ENCODE data around the gene KIAA1217. TPM values are rescaled to one million over a fixed set of nuclear protein-coding genes. Genes with fewer than 3 reads are reported as not detected.

KIAA1217 gene
- total and polyA plus RNA-seq, 2 of the 8 experiments (the other 6 are each of a cell fraction or from before 2014, with no cell fraction given) = 4.5 to 15.6 TPM

GRCh38 chr10:24406809-24407483 is 198.0 kb downstream of the KIAA1217 start:
- Histone ChIP-seq H3K4me1 (replicated peaks in 1 of 4; ENCODE audit: control insufficient read depth in 3 of 4, insufficient read depth in 4 of 4, low read length in 3 of 4) (no peaks in the 10 kb centered on the region), H3K4me2 (ENCODE audit: insufficient read depth in 1 of 2, low read depth in 2 of 2, low read length in 2 of 2) (no peak overlapping the region), H4K8ac (ENCODE audit: extremely low read depth, insufficient read depth, low read length) (no peak overlapping the region), H3K79me2 (ENCODE audit: control insufficient read depth in 1 of 2, insufficient read depth in 2 of 2, low read length in 2 of 2) (no peaks in the 10 kb centered on the region), H2BK5ac (ENCODE audit: low read depth, low read length) (no peak overlapping the region), H2AFZ (ENCODE audit: low read length) (no peak overlapping the region), H2AK5ac (ENCODE audit: low read depth, low read length) (no peak overlapping the region), H4K20me1 (replicated peaks in 1 of 2; ENCODE audit: control insufficient read depth in 1 of 2, insufficient read depth in 2 of 2, low read length in 2 of 2) (no peaks in the 10 kb centered on the region), H3K79me1 (ENCODE audit: low read depth, low read length) (no peaks in the 10 kb centered on the region), H3K36me3 (ENCODE audit: control insufficient read depth in 2 of 4, insufficient read depth in 4 of 4, low read length in 3 of 4) (no peaks in the 10 kb centered on the region), H4K5ac (ENCODE audit: insufficient read length, low read depth, low read length) (no peak overlapping the region), H3K27me3 (replicated peaks in 1 of 4; ENCODE audit: control insufficient read depth in 3 of 4, extremely low read depth in 1 of 4, insufficient read depth in 3 of 4, low read length in 3 of 4) (no peaks in the 10 kb centered on the region), H3K27ac (ENCODE audit: low read depth, low read length) (no peak overlapping the region), H3K4ac (replicated peaks; ENCODE audit: insufficient read length, low read depth, low read length) (no peak overlapping the region), H2BK12ac (ENCODE audit: low read depth, low read length) (no peak overlapping the region), H3K14ac (ENCODE audit: insufficient read length) (no peak overlapping the region), H2BK20ac (ENCODE audit: low read length) (no peak overlapping the region), H3K23ac (ENCODE audit: insufficient read length) (no peak overlapping the region), H2BK120ac (replicated peaks; ENCODE audit: low read depth, low read length) (no peak overlapping the region), H2BK15ac (ENCODE audit: low read length) (no peak overlapping the region), H3K9ac (replicated peaks in 1 of 4; ENCODE audit: extremely low read depth in 1 of 4, low read depth in 3 of 4, low read length in 3 of 4) (no peak overlapping the region), H3K56ac (replicated peaks; ENCODE audit: insufficient read length, low read depth, low read length) (no peak overlapping the region), H3K18ac (ENCODE audit: extremely low read depth, low read length) (no peak overlapping the region), H3K9me3 (ENCODE audit: insufficient read depth in 2 of 2, low read depth in 1 of 2, low read length in 1 of 2) (no peaks in the 10 kb centered on the region), H3K4me3 (ENCODE audit: extremely low read depth in 1 of 4, insufficient read depth in 2 of 4, low read depth in 3 of 4, low read length in 4 of 4) (no peak overlapping the region), H4K91ac (replicated peaks; ENCODE audit: insufficient read length, low read length) (no peak overlapping the region), H3K23me2 (ENCODE audit: low read depth, low read length) (no peaks in the 10 kb centered on the region)
- TF ChIP-seq SP4 (IDR thresholded peaks at IDR 0.05; ENCODE audit: low read length) (no peak), SRF (IDR thresholded peaks at IDR 0.05; ENCODE audit: low read depth, low read length) (no peak), TCF12 (IDR thresholded peaks at IDR 0.05; ENCODE audit: low read depth, low read length) (no peak), TEAD4 (IDR thresholded peaks at IDR 0.05; ENCODE audit: low read depth, low read length) (no peak), RNF2 (IDR thresholded peaks at IDR 0.05; ENCODE audit: borderline replicate concordance, low read depth, low read length, missing control alignments, poor library complexity, severe bottlenecking) (no peak), EZH2 (IDR thresholded peaks at IDR 0.05; ENCODE audit: low read depth, low read length, severe bottlenecking) (no peak), RAD21 (IDR thresholded peaks at IDR 0.05 in 1 of 2, conservative IDR thresholded peaks at IDR 0.05 in 1 of 2; ENCODE audit: low read depth in 2 of 2, low read length in 2 of 2) (no peak), GABPA (IDR thresholded peaks at IDR 0.05; ENCODE audit: borderline replicate concordance, insufficient read depth, low read length) (no peak), GTF2F1 (IDR thresholded peaks at IDR 0.05; ENCODE audit: borderline replicate concordance, low read depth, low read length) (no peak)
- no peak for FAIRE-seq
- no peak for DNase-seq (ENCODE audit: low read depth in 1 of 2, low spot score in 2 of 2)
- ChIA-PET CTCF (ENCODE audit: partially characterized antibody) (interaction anchor here (1.3 to 3.4 kb wide), 4 partner anchors 9 to 112 kb away, joined by 3 to 9 read pairs (median 6); no protein-coding TSS in a partner anchor), POLR2A (ENCODE audit: partially characterized antibody) (interaction anchor here (1.1 kb wide), 1 partner anchor 11 kb away, joined by 3 read pairs; no protein-coding TSS in a partner anchor)
- 90% methylated on average over 12 of the region's 12 CpGs; no CpG with 5 or more reads in 1 of the 2 experiments for WGBS, 2 experiments (ENCODE audit: extremely low coverage in 1 of 2, insufficient coverage in 1 of 2, insufficient read length in 1 of 2, insufficient replicate concordance in 2 of 2, low coverage in 1 of 2, low lambda C conversion rate in 2 of 2, missing lambda C conversion rate in 1 of 2)

Measured in H1 (cell line).